CD8-positive, alpha-beta memory T cell (primary cell): ENCODE results near the gene GPC6. TPM values are rescaled to one million over a fixed set of nuclear protein-coding genes. Genes with fewer than 3 reads are reported as not detected.
"Not testable (repeated sequence)": the region's sequence is repeated elsewhere in the genome, so short reads cannot be mapped to it uniquely, and the experiment has no call there.

ENCODE experiments used
- CTCF ChIA-PET: fragments of 350-600 bp; sonication (Branson Sonifier 250); formaldehyde crosslinking; loops from one replicate; lab custom pipeline; 2021; ENCODE audit warnings: antibody characterized with exemption; lab: Charles Lee
- POLR2A ChIA-PET: fragments of 350-600 bp; sonication (Branson Sonifier 250); formaldehyde crosslinking; loops from one replicate; lab custom pipeline; 2021; ENCODE audit warnings: antibody characterized with exemption; lab: Charles Lee
- DNase-seq, 5 donors: peaks; one replicate each; pipeline versions ENCODE4 v3.0.0 to v3.0.0-alpha.2; 2020 to 2022; ENCODE audit warnings: mixed read lengths in 1 of 5
- H3K27ac ChIP-seq: one replicate; pipeline ENCODE4 v1.7.0; 2013; ENCODE audit warnings: low read depth, mild to moderate bottlenecking, low read length, moderate library complexity
- H3K27me3 ChIP-seq: 2 replicates; pipeline ENCODE4 v1.7.0; 2013; ENCODE audit warnings: low read length, mild to moderate bottlenecking; ENCODE audit not compliant: insufficient read depth, poor library complexity, severe bottlenecking
- H3K36me3 ChIP-seq: 2 replicates; pipeline ENCODE4 v1.7.0; 2013; ENCODE audit warnings: mild to moderate bottlenecking, low read length, moderate library complexity; ENCODE audit not compliant: insufficient read depth
- H3K4me1 ChIP-seq: 2 replicates; pipeline ENCODE4 v1.7.0; 2013; ENCODE audit warnings: mild to moderate bottlenecking, low read length, moderate library complexity; ENCODE audit not compliant: insufficient read depth
- H3K4me3 ChIP-seq: 2 replicates; pipeline ENCODE4 v1.7.0; 2013; ENCODE audit warnings: mild to moderate bottlenecking, low read length
- H3K9me3 ChIP-seq: 2 replicates; pipeline ENCODE4 v1.7.0; 2013; ENCODE audit warnings: mild to moderate bottlenecking, low read length
- H3K27ac Mint-ChIP-seq, 8 donors: one replicate each; pipeline ENCODE4 v1.8.0; 2020 to 2021; ENCODE audit warnings: mixed read lengths in 8 of 8, mild to moderate bottlenecking in 6 of 8, inconsistent platforms in 3 of 8, moderate library complexity in 3 of 8
- H3K27me3 Mint-ChIP-seq, 2 donors: one replicate each; pipeline ENCODE4 v1.8.0; 2020 to 2021; ENCODE audit warnings: mixed read lengths in 2 of 2, mild to moderate bottlenecking in 1 of 2, moderate library complexity in 1 of 2
- H3K36me3 Mint-ChIP-seq, 3 donors: one replicate each; pipeline ENCODE4 v1.8.0; 2020 to 2021; ENCODE audit warnings: mixed read lengths in 3 of 3, inconsistent platforms in 1 of 3, mild to moderate bottlenecking in 1 of 3
- H3K4me1 Mint-ChIP-seq, 3 donors: one replicate each; pipeline ENCODE4 v1.8.0; 2020 to 2021; ENCODE audit warnings: mixed read lengths in 3 of 3, inconsistent platforms in 1 of 3, mild to moderate bottlenecking in 1 of 3
- H3K4me3 Mint-ChIP-seq, 7 donors: one replicate each; pipeline ENCODE4 v1.8.0; 2020 to 2021; ENCODE audit warnings: mixed read lengths in 7 of 7, mild to moderate bottlenecking in 6 of 7, moderate library complexity in 4 of 7, inconsistent platforms in 2 of 7
- H3K9me3 Mint-ChIP-seq, 5 donors: one replicate each; pipeline ENCODE4 v1.8.0; 2020 to 2022; ENCODE audit warnings: mixed read lengths in 5 of 5, mild to moderate bottlenecking in 3 of 5, moderate library complexity in 2 of 5, inconsistent platforms in 1 of 5
- polyA plus RNA-seq: library from polyadenylated mRNA; unstranded; fragments of 300-500 nt; fragmentation: Illumina TruSeq; gene quantifications from one replicate; pipeline ENCODE4 v1.2.3, GENCODE V29; 2021
- total RNA-seq, 2 experiments: library from RNA; stranded (reverse); gene quantifications; one replicate each; pipeline ENCODE4 v1.2.3, GENCODE V29; 2021

GPC6 gene
- total and polyA plus RNA-seq, 3 experiments from 2014 or later, result not detected

DNA sequence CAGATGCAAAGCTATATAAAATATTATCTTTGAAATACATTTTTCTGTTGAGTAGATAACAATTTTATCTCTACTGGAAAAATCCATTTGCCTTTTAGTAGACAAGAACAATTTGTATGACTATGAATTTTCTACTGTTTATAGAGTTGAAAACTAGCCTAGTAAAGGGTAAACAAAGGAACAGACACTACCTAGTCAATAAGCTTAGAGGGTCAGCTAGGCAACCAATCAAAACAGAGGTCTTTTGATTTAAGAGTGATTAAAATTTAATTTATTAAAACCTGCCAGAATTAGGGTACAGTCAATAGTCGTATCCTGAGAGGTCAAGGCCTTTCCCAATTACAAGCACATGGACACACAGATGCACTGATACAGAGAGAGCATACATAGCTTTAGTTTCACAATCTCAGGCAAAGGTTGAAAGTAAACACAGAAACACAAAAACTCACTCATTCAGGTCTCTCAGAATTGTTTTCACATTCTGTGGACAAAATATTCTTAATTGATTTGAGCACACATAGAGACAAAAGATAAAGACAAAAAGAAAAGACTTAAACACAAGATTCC, 24.5 kb upstream of the GPC6 start:
- POLR2A ChIA-PET, result no interaction called here
- Histone ChIP-seq H3K27ac (no peak overlapping the region), H3K9me3 (no peaks in the 10 kb centered on the region), H3K27me3 (no peaks in the 10 kb centered on the region), H3K36me3 (no peaks in the 10 kb centered on the region), H3K4me3 (no peak overlapping the region), H3K4me1 (no peaks in the 10 kb centered on the region)
- Mint-ChIP-seq H3K27me3 (no peaks in the 10 kb centered on the region), H3K9me3 (peaks cover 0 to 5% (median 0%) of the 10 kb centered on the region in 5 donors), H3K4me3 (no peak overlapping the region), H3K4me1 (no peaks in the 10 kb centered on the region), H3K36me3 (no peaks in the 10 kb centered on the region), H3K27ac (no peak overlapping the region)
- DNase-seq, result no peak
- CTCF ChIA-PET, result no interaction called here

DNA sequence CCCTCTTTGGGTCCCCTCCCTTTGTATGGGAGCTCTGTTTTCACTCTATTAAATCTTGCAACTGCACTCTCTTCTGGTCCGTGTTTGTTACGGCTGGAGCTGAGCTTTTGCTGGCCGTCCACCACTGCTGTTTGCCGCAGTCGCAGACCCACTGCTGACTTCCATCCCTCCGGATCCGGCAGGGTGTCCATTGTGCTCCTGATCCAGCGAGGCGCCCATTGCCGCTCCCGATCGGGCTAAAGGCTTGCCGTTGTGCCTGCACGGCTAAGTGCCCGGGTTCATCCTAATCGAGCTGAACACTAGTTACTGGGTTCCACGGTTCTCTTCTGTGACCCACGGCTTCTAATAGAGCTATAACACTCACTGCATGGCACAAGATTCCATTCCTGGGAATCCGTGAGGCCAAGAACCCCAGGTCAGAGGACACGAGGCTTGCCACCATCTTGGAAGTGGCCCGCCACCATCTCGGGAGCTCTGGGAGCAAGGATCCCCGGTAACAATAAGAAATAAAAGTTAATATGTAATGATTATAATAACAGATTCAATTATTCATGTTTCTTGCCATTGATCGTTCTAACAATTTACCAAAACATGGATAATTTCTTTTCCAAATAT, 19.7 kb upstream of the GPC6 start:
- H3K4me3 Mint-ChIP-seq, H3K27ac Mint-ChIP-seq, H3K36me3 Mint-ChIP-seq, H3K4me3 ChIP-seq, H3K9me3 ChIP-seq, H3K4me1 ChIP-seq, H3K4me1 Mint-ChIP-seq, H3K27me3 ChIP-seq, POLR2A ChIA-PET, H3K36me3 ChIP-seq, H3K27ac ChIP-seq, DNase-seq, CTCF ChIA-PET, H3K9me3 Mint-ChIP-seq, H3K27me3 Mint-ChIP-seq: not testable (repeated sequence)

DNA sequence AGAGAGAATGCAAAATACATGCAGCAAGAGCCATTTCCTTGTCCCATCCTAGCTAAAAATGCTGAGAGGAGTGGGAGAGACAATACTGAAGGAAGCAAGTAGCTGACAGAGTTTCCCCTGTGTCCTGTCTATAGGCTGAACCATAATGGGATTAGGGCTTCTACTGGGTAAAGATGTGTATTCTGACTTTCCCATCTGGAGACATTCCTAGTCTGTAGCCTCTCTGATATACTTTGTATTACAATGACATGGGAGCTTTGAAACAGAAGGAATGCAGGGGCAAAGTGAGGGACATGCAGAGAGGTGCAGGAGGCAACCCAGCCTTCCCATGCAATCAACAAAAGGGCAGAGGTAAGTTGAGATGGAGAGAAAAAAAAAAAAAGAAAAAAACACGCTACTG, 10.5 kb upstream of the GPC6 start:
- no peaks in the 10 kb centered on the region for H3K27me3 ChIP-seq
- no peaks in the 10 kb centered on the region for H3K36me3 ChIP-seq
- H3K27ac ChIP-seq, result no peak overlapping the region
- Mint-ChIP-seq H3K27ac (no peak overlapping the region), H3K4me1 (no peaks in the 10 kb centered on the region), H3K4me3 (no peak overlapping the region), H3K9me3 (peaks cover 0 to 13% (median 2%) of the 10 kb centered on the region in 5 donors), H3K27me3 (no peaks in the 10 kb centered on the region), H3K36me3 (no peaks in the 10 kb centered on the region)
- no peaks in the 10 kb centered on the region for H3K4me1 ChIP-seq
- ChIA-PET POLR2A (no interaction called here), CTCF (no interaction called here)
- no peak overlapping the region for H3K4me3 ChIP-seq
- no peaks in the 10 kb centered on the region for H3K9me3 ChIP-seq
- DNase-seq, result no peak

DNA sequence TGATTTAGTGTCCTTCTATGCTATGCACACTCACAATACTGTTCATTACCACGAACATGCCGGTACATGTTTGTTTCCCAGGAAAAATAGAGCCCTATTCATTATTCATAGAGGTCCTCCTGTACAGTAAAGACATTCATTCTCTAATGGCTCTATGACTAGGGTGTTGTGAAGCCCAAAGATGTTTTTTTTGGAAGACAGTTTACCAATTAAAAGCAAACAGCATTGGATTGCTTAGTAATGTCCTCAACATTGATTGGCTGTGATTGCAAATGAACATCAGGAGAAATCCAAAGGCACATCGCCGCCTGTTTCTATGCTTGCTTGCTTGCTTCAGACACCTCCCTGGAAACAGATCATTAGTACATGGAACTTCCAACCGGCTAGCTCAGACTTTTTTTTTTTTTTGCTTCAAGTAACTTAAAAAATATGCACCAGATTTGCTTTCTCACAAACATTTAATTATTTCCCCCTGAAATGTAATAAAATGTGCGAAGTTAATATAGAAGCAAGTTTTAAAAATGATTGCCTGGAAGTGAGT, 8.8 kb upstream of the GPC6 start:
- H3K4me1 Mint-ChIP-seq, result no peaks in the 10 kb centered on the region
- Histone ChIP-seq H3K4me3 (no peak overlapping the region), H3K36me3 (no peaks in the 10 kb centered on the region), H3K4me1 (no peaks in the 10 kb centered on the region), H3K9me3 (no peaks in the 10 kb centered on the region), H3K27ac (no peak overlapping the region), H3K27me3 (no peaks in the 10 kb centered on the region)
- H3K27ac Mint-ChIP-seq, result no peak overlapping the region
- no peaks in the 10 kb centered on the region for H3K36me3 Mint-ChIP-seq
- POLR2A ChIA-PET, result no interaction called here
- H3K4me3 Mint-ChIP-seq, result no peak overlapping the region
- H3K27me3 Mint-ChIP-seq, result no peaks in the 10 kb centered on the region
- CTCF ChIA-PET, result no interaction called here
- DNase-seq, result no peak
- H3K9me3 Mint-ChIP-seq, result peaks cover 0 to 13% (median 2%) of the 10 kb centered on the region in 5 donors

- H3K27me3 Mint-ChIP-seq, result no peaks in the 10 kb centered on the region
- H3K27ac Mint-ChIP-seq, result no peak overlapping the region
- CTCF ChIA-PET, result no interaction called here
- Histone ChIP-seq H3K4me3 (no peak overlapping the region), H3K27ac (no peak overlapping the region), H3K36me3 (no peaks in the 10 kb centered on the region), H3K4me1 (no peaks in the 10 kb centered on the region), H3K27me3 (no peaks in the 10 kb centered on the region), H3K9me3 (no peaks in the 10 kb centered on the region)
- H3K36me3 Mint-ChIP-seq, result no peaks in the 10 kb centered on the region
- POLR2A ChIA-PET, result no interaction called here
- DNase-seq, result no peak
- no peaks in the 10 kb centered on the region for H3K4me1 Mint-ChIP-seq
- H3K9me3 Mint-ChIP-seq, result peaks cover 0 to 9% (median 0%) of the 10 kb centered on the region in 5 donors
- no peak overlapping the region for H3K4me3 Mint-ChIP-seq
These were observed 8.0 kb upstream of the GPC6 start for GRCh38 chr13:93218583-93218982.

DNA sequence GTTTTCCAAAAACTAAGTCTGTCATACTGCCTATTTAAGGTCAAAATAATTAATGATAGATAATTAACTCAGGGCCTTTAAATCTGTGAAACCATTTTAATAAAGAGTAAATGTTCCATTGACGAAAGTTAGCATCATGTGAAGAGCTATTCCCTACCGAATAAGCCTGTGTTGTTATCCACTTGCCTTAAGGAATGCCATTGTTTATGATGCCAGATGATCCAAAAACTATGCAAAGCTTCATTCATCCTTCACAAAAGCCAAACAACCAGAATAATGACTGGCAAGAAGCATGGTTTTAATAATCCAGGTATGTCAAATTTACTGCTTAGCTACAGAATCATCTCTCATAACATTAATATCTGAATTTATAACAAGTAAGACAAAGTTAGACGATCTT, 6.5 kb upstream of the GPC6 start:
- Mint-ChIP-seq H3K9me3 (peaks cover 0 to 17% (median 5%) of the 10 kb centered on the region in 5 donors), H3K4me3 (no peak overlapping the region), H3K27me3 (no peaks in the 10 kb centered on the region), H3K27ac (no peak overlapping the region), H3K36me3 (no peaks in the 10 kb centered on the region), H3K4me1 (no peaks in the 10 kb centered on the region)
- ChIA-PET POLR2A (no interaction called here), CTCF (no interaction called here)
- DNase-seq, result no peak
- H3K36me3 ChIP-seq, result no peaks in the 10 kb centered on the region
- no peaks in the 10 kb centered on the region for H3K4me1 ChIP-seq
- no peak overlapping the region for H3K4me3 ChIP-seq
- no peaks in the 10 kb centered on the region for H3K27me3 ChIP-seq
- H3K9me3 ChIP-seq, result no peaks in the 10 kb centered on the region
- no peak overlapping the region for H3K27ac ChIP-seq

GRCh38 chr13:93222976-93223375, 3.6 kb upstream of the GPC6 start:
- H3K4me1 Mint-ChIP-seq, result no peaks in the 10 kb centered on the region
- H3K27me3 Mint-ChIP-seq, result peaks cover 13 to 15% of the 10 kb centered on the region in 2 donors
- Histone ChIP-seq H3K36me3 (no peaks in the 10 kb centered on the region), H3K4me3 (no peak overlapping the region), H3K27me3 (no peaks in the 10 kb centered on the region), H3K9me3 (no peaks in the 10 kb centered on the region), H3K27ac (no peak overlapping the region), H3K4me1 (no peaks in the 10 kb centered on the region)
- peaks cover 0 to 13% (median 6%) of the 10 kb centered on the region in 5 donors for H3K9me3 Mint-ChIP-seq
- no peak overlapping the region for H3K27ac Mint-ChIP-seq
- POLR2A ChIA-PET, result no interaction called here
- H3K4me3 Mint-ChIP-seq, result no peak overlapping the region
- no peak for DNase-seq
- CTCF ChIA-PET, result no interaction called here
- H3K36me3 Mint-ChIP-seq, result no peaks in the 10 kb centered on the region

DNA sequence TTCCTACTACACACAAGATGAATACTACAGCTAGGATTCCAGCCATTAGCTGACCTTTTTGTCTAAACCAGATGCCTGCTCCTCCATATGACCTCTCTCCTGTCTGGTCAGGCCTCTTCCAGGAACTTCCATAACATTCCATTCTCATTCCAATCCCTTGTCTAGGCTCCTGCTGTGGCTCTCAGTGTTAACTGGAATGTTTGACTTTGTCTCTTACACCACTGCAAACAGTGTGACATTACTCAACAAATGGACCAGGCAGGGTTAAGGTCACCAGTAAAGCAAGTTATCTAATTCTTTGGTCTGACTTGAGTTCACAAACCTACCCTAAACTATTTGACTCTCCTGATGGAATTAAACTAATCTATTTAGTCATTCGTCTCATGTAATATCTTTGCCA, 2.1 kb upstream of the GPC6 start:
- no peaks in the 10 kb centered on the region for H3K27me3 ChIP-seq
- H3K4me1 Mint-ChIP-seq, result no peaks in the 10 kb centered on the region
- H3K9me3 Mint-ChIP-seq, result peaks cover 1 to 10% (median 9%) of the 10 kb centered on the region in 5 donors
- ChIA-PET POLR2A (no interaction called here), CTCF (no interaction called here)
- no peak overlapping the region for H3K4me3 ChIP-seq
- no peaks in the 10 kb centered on the region for H3K9me3 ChIP-seq
- H3K36me3 Mint-ChIP-seq, result no peaks in the 10 kb centered on the region
- no peak overlapping the region for H3K4me3 Mint-ChIP-seq
- DNase-seq, result no peak
- no peaks in the 10 kb centered on the region for H3K36me3 ChIP-seq
- H3K27ac Mint-ChIP-seq, result no peak overlapping the region
- H3K4me1 ChIP-seq, result no peaks in the 10 kb centered on the region
- H3K27me3 Mint-ChIP-seq, result peaks cover 18 to 26% of the 10 kb centered on the region in 2 donors
- H3K27ac ChIP-seq, result no peak overlapping the region
